Endothelial cell of hepatic sinusoid (primary cell): Measurements from ENCODE around the gene HDAC5.
"Not testable (repeated sequence)": the region's sequence is repeated elsewhere in the genome, so short reads cannot be mapped to it uniquely, and the experiment has no call there.

Experiments used
- in situ Hi-C: cut with HindIII; loops from 2 replicates; pipeline ENCODE4 v1.10.0; 2017; ENCODE audit warnings: low sequenced_read_pairs

Gene HDAC5

DNA sequence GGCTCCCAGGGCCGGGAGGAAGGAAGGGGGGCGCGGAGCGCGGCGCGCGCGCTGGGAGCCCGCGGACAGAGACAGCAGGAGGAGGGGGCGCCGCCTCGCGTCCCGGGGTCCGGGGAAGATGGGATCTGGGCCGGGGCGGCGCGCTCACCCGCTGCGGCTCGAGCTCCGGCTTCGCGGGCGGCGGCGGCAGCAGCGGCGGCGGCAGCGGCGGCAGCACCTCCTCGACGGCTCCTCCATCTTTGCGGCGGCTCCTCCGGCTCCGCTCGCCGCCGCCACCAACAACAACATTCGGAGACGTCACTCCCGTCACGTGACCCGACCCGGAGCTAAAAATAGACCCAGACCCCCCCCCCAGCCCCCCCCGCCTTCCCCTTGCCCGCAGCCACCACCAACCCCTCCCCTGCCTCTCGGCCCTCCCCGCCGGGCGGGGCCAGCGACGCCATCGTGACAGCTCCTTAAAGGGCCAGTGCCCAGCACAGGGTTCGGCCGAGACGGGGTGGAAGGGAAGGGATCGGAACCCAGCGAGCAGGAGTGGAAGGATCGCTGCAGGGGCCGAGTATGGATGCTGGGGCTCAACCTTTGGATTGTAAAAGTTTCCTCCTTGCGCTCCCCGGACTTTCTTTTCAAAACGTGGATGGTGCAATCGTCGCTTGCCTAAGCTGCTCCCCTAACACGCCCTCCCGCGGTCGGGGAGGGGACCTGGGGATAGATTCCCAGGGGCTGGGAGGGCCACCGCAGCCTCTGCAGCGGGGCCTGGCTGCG, at the start of gene HDAC5:
HDAC5 (minus strand) TSS at position 286 of the 762 bp plus-strand sequence. CDS start 6,126 bp downstream, outside the sequence.
- in situ Hi-C loops: no loop called here

DNA sequence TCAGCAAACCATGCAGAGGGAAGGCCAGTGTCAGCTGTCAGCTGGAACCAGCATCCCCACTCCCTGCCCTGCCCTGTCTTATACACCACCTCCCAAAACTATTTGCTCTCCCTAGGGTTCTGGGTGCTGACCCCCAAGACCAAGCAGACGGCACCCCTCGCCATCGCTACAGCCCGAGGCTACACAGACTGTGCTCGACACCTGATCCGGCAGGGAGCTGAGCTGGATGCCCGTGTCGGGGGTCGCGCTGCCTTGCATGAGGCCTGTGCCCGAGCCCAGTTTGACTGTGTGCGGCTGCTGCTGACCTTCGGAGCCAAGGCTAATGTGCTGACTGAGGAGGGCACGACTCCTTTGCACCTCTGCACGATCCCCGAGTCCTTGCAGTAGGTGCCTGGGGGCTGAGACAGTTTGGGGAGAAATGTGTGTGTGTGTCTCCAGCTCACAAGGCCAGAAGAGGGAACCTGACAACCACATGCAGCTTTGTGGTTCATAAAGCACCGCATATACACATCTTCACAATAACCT, 48.6 kb upstream of the HDAC5 start:
- in situ Hi-C loops: no loop called here

DNA sequence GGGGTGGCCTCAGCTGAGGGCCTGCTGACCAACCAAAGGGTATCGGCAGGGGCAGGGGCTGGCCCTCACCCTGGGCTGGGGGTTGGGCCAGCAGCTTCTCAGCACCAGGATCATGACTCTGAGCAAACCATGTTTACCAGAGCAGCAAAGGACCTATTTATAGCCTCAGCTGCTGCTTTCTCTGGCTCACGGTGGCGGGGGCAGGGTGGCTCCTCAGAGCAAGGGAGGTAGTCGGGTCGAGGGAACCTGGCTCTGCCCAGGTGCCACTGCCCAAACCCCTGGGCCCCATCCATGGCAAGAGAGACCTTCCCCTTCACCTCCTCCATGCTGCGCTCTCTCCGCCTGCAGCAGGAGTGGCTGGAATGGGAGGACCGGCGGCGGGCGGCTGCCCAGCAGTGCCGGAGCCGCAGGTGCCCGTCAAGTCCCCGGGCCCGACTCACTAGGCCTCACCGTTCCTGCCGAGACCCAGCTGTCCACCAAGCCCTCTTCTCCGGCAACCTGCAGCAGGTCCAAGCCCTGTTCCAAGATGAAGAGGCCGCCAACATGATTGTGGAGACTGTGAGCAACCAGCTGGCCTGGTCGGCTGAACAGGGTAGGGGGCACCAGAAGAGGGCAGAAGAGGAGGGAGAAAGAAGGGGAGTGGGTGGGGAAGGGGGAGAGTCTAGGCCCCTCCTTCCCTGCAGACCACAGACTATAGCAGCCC, 47.2 kb upstream of the HDAC5 start, which contains the start of gene ASB16:
ASB16 (plus strand) TSS at position 206 of the 703 bp plus-strand sequence; CDS start at position 292, 86 bp downstream.
- in situ Hi-C loops: no loop called here

DNA sequence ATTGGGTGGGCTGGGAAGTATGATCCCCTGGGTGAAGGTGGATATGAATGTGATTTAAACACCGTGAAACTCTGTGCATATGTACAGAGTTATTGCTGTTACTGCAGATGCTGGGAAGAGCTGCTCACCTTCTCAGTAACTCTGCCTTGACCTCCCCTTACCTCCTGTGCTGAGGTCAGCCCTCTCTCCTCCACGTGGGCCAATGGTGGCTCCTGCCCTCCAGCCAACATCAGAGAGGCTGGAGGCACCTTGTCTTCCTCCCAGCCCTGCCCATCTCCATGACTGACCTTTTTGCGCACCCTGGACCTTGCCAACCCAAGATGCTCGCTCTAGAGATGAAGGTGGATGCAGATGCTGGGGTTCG, 46.7 kb upstream of the HDAC5 start:
- in situ Hi-C loops: no loop called here

DNA sequence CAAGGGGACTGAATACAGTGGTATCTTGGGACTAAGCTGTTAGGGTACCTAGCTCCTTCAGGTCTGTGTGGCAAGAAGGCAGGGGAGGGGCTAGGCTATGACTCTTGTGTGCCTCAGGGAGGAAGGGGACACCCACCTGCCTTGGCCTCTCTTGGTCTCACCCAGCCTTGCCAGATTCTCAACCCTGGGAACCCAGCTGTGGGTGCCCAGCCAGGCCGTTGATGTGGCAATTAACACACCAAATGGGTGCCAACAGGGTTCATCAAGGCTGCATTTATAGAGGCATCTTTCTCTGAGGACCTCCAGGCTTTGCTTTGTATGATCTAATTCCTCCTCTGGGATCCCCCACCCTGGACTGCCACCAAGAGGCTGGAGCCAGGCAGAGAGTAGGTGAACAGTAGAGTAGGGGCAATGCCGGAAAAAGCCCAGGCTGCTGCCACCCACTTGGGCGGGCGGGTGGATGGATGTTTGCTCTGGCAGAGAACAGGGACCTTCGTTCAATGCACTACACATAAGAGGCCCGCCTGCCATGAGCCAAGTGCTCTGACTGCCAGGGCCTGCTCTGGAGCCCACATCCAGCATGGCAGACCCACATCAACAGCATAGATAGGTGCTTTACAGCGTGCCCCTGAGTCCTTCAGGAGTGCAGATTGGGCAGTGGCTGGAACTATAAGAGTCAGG, 43.9 kb upstream of the HDAC5 start:
- in situ Hi-C loops: no loop called here

DNA sequence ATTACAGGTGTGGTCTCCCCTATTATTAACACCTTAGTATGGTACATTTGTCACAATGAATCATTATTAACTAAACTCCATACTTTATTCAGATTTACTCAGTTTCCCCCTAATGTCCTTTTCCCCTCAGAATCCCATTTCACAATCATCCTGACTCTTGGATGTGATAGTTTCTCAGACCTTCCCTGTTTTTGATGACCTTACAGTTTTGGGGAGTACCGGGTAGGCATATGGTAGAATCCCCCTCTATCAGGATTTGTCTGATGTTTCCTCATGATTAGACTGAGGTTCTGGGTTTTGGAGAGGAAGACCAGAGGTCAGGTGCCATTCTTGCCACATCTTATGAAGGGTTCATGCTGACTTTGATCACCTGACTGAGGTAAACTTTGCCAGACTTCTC, 41.0 kb upstream of the HDAC5 start:
- in situ Hi-C loops: no loop called here

DNA sequence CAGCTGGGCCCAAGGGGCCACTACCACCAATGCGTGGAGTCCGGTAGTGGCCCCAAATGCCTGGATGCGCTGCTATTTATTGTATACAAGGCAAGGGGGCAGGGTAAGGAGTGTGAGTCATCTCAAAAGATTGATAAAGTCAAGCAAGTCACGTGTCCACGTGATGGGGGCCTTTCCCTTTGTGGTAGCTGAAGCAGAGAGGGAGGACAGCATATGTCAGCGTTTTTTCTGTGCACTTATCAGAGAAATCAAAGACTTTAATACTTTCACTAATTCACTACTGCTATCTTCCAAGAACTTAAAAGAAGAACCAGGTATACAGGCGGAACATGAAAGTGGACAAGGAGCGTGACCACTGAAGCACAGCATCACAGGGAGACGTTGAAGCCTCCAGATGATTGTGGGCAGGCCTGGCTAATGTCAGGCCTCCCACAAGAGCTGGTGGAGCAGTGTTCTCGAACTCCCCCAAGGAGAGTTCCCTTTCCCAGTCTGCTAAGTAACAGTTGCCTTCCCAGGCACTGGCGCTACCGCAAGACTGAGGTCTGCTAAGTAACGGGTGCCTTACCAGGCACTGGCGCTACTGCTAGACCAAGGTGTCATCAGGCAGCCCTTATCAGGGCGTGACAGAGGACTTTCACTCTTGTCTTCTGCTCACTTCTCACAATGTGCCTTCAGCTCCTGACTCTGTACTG, 36.2 kb upstream of the HDAC5 start:
- in situ Hi-C loops: no loop called here

DNA sequence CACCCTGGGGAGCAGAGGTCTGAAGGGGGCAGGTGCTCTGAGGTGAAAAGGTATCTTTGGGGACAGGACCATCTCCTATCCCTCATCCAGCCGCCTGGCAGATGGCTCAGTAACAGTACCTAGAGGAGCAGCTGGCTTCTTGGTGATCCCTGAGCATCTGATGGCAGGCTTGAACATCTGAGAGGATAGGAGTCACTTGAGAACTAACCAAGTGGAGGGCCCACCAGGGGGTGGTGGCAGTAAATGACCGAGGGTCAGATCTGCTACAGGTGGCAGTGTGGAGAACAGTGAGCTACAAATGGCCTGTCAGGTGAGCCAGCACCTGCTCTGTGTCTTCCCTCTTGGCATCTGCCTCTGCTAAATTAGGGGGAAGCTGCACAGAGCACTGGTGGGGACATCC, 32.0 kb upstream of the HDAC5 start:
- in situ Hi-C loops: no loop called here

DNA sequence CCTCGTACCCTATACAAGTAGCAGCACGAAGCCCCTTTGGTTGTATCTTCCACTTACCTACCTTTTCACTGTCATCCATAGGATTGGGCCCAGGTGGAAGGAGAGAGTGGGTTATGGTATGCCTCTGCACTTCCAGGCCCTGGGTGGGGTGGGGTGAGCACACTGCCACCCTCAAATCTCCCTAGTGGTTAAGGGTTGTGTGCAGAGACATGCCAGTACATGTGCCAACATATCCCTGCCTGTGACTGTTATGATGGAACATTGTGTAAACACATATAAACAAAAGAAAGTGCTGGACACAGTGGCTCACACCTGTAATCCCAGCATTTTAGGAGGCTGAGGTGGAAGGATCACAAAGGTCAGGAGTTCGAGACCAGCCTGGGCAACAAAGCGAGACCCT, 29.4 kb upstream of the HDAC5 start:
- in situ Hi-C loops: no loop called here

DNA sequence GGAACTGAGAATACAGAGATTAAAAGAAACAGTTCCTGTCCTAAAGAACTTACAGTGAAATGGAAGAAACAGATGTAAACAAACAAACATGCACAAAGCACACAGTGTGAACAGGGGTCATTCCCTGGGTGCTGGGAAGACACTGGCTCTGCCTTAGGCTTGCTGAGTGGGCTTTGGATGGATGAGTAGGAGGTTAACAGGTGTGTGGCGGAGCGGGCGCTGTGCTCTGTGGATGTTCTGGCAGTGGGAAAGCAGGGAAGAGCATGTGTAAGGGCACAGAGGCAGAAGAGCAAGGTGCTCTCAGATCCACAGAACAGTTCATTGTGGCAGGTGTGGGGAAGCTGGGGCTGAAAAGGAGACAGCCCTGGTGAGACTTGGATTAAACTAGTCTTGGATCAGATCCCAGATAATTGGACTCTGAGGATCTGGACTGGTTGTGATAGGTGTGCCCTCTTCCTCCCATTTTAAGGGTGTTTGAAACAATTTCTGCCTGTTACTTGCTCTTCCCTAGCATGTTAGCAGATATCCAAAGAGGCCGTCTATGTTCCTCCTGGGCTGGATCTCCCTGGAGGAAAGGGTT, 26.4 kb upstream of the HDAC5 start:
- in situ Hi-C loops: no loop called here

DNA sequence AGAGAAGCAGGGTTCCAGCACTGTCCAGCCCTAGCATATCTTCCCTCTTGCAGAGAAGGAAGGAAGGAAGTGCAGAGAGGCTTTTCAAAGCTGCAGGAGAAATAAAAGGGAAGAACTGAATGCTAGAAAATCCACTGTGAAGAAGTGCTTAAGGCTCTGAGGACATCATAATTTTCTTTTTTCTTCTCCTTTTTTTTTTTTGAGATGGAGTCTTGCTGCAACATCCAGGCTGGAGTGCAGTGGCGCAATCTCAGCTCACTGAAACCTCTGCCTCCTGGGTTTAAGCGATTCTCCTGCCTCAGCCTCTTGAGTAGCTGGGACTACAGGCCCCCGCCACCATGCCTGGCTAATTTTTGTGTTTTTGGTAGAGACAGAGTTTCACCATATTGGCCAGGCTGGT, 25.6 kb upstream of the HDAC5 start:
- in situ Hi-C loops: not testable (repeated sequence)

DNA sequence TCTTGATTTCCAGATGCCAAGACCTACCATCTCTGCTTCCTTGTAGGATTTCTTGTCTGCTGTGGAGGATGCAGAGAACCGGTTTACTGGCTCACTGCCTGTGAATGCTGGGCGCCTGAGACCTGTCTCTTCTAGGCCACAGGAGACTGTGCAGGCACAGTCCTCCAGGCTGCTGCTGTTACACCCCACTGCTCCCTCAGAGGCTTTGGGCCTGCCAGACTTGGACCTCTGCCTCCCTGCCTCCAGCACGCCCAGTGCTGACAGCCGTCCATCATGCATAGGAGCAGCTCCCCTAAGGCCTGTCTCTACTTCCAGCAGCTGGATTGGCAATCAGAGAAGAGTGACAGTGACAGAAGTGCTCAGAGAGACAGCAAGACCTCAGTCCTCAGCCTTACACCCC, 24.4 kb upstream of the HDAC5 start:
- in situ Hi-C loops: no loop called here

DNA sequence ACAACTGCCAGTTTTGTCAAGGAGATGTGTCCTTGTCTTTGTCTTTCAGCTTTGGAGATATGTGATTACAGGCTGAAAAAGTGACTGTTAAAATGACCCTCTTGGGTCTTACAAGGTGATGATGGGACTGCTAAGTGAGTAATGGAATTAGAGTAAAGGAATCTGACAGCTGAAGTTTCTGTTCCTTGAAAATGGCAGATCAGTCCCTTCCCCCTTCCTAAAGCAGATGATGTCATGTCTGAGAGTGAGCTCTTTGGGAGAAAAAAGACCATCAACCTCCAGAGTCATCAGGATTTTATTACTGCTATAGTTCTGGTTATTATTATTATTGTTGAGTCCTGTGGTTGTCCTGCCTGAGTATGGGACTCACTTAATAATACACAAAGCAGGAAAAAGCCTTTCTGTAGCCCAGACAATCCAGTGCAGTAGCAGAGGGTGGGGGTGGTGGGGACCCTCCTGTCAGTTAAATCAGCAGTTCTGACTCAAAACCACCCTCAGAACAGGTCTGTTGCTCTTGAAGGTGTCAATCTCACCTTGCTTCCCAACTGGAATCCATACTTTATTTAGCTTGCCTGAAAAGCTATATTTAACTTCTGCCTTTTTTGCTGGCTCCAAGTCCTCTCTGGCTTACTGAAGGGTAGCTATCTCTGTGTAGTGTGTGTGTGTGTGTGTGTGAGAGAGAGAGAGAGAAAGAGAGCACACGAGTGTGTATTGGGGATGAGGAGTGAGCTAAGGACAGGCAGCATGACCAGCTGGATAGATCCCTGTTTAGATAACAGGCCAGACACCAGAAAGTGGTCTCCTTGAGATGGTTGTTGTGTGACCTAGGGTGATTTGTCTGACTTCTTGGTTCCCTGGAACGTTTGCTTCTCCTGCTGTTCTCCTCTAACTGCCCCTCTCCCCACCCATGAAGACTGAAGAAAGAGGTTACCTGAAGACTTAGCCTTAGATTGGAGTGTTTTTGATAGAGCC, 23.2 kb upstream of the HDAC5 start:
- in situ Hi-C loops: no loop called here

DNA sequence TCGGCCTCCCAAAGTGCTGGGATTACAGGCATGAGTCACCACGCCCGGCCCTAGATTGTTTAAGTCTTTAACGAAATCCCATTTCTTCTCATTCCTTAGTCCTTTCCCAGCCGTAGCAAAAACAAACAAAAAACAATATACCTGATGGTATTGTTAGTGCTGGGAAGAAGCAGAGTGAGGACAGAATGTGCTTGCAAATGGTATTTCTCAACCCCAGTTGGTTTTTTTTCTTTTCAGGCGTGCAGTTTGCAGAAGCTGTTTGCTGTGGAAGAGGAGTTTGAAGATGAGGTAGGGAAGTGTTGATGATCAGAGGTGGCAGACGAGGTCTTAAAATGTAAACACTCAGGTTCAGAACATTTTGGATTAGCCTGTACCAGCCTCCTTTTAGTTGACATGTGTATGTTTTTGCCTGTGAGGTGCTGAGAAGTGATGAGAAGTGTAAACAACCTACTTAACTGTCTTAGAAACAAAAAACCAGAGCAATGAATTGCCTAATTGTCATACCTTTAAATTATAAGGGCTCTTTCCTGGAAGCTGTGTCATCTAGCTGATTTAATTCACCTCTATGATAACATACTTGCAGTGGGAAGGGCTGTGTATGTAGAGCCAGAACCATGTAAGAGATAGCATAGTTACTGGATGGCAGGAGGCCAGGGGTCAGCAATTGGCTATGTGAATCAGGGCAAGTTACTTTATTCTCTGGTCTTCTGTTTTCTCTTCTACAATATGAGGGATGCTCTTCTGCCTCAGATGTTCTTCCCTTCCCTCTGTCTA, 21.7 kb upstream of the HDAC5 start:
- in situ Hi-C loops: no loop called here

DNA sequence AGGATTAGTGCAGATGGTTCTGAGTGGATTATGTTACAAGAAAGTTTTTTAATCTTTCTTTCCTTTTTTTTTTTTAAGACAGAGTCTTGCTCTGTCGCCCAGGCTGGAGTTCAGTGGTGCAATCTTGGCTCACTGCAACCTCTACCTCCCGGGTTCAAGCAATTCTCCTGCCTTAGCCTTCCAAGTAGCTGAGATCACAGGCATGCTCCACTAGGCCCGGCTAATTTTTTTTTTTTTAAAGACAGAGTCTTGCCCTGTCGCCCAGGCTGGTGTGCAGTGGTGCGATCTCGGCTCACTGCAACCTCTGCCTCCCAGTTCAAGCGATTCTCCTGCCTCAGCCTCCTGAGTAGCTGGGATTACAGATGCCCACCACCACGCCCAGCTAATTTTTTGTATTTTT, 20.5 kb upstream of the HDAC5 start:
- in situ Hi-C loops: not testable (repeated sequence)

DNA sequence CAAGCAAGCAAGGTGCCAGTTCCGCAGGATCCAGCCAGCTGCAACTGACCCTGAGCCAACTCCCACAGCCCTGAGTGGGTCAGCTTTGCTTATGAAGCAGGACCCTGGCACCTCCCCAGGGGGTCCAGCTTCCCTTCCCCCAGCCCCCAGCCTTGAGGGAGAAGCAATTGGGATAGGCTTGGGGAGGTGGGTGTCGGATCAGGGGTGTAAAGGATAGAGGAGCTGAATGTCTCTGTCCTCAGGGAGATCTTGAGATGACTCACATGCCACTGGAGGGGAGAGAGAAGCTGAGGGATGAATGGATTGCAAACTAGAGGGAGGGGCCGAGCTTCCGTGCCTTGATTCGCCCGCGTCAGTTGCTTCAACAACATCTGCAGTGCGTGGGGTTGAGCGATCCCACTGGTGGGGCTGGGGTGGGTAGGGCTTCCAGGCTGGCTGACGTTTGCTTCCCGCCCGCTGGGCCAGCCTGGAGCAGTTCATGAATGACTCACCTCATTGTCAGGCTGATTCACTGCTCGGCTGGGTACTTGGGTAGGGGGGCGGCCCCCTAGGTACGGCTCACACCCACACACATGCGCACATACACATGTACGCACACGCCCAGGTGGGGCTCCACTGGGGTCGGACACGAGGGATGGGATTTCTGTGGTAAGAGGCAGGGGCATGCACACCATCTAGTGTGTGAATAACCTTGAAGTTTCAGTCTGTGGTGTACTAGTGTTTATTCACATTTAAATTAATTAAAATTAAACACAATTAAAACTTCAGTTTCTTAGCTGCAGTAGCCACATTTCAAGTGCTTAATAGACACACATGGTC, 14.7 kb upstream of the HDAC5 start:
- in situ Hi-C loops: no loop called here

DNA sequence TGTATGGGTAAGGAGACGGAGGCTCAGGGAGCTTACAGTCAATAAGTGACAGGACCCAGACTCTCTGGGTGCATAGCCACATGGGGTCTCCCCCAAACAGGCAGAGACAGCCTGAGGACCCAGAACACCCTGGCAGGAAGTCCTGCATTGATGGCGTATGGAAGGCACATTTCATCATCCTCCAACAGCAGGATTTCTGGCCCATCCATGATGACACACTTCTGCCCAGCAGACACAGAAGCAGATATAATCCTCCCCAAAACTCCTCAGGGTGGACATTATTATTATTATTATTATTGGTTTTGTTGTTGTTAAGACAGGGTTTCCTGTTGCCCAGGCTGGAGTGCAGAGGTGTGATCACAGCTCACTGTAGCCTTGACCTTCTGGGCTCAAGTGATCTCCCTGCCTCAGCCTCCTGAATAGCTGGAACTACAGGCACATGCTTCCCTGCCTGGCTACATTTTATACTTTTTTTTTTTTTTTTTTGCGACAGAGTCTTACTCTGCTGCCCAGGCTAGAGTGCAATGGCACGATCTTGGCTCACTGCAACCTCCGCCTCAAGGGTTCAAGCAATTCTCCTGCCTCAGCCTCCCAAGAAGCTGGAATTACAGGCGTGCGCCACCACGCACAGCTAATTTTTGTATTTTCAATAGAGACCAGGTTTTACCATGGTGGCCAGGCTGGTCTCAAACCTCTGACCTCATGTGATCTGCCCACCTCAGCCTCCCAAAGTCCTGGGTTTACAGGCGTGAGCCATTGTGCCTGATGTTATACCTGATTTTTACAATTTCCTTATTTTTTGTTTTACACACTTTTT, 11.5 kb upstream of the HDAC5 start:
- in situ Hi-C loops: no loop called here
